ENCODE measurements around the gene KEAP1. TPM values are rescaled to one million over a fixed set of nuclear protein-coding genes. Genes with fewer than 3 reads are reported as not detected.
A peak's percentile ranks its signal among the peaks of the same experiment; 100 is the strongest.
"Not testable (repeated sequence)": the region's sequence is repeated elsewhere in the genome, so short reads cannot be mapped to it uniquely, and the experiment has no call there.

The KEAP1 gene
- total RNA-seq, 2 donors from 2014 or later = 53.2 to 87.3 TPM

GRCh38 chr19:10543420-10544241 lies 40.5 kb upstream of the KEAP1 start, which contains the start of gene ATG4D:
TSS of gene ATG4D (plus strand) at chr19:10543904. CDS start at chr19:10544091, 187 bp downstream.
- TF ChIP-seq CTCF (IDR thresholded peaks at IDR 0.05) = no peak
- H3K36me3 ChIP-seq = peaks cover 6% of the 10 kb centered on the region
- no peaks in the 10 kb centered on the region for H3K27me3 ChIP-seq
- H3K27ac ChIP-seq = peak within 1 kb of the TSS; percentile 89
- intact Hi-C loops (cut with DNase I) = no loop called here
- H3K9me3 ChIP-seq = no peaks in the 10 kb centered on the region
- peak within 1 kb of the TSS; percentile 99 for H3K4me3 ChIP-seq
- peaks cover 8% of the 10 kb centered on the region for H3K4me1 ChIP-seq
- peak within 1 kb of the TSS; percentile 86 to 93 for H3K9ac ChIP-seq (ENCODE audit: low read depth in 2 of 2, low read length in 2 of 2)
- DNase-seq = peak; percentile 94

GRCh38 chr19:10543059-10543419 lies 39.9 kb upstream of the KEAP1 start:
- H3K36me3 ChIP-seq = peaks cover 6% of the 10 kb centered on the region
- H3K4me3 ChIP-seq = peak overlapping the region; percentile 99
- no peak for TF ChIP-seq CTCF (IDR thresholded peaks at IDR 0.05)
- H3K27ac ChIP-seq = peak overlapping the region; percentile 89
- H3K27me3 ChIP-seq = no peaks in the 10 kb centered on the region
- no peaks in the 10 kb centered on the region for H3K9me3 ChIP-seq
- no peak for DNase-seq
- H3K4me1 ChIP-seq = peaks cover 8% of the 10 kb centered on the region
- intact Hi-C loops (cut with DNase I) = no loop called here
- no peak overlapping the region for H3K9ac ChIP-seq (ENCODE audit: low read depth in 2 of 2, low read length in 2 of 2)

- H3K9me3 ChIP-seq; H3K4me1 ChIP-seq; H3K36me3 ChIP-seq; H3K4me3 ChIP-seq; intact Hi-C loops (cut with DNase I); DNase-seq; H3K27me3 ChIP-seq; H3K27ac ChIP-seq; H3K9ac ChIP-seq (ENCODE audit: low read depth in 2 of 2, low read length in 2 of 2): not testable (repeated sequence)
These were observed 35.9 kb upstream of the KEAP1 start for GRCh38 chr19:10539016-10539415.

GRCh38 chr19:10538204-10538983 lies 35.2 kb upstream of the KEAP1 start:
- H3K9ac ChIP-seq (ENCODE audit: low read depth in 2 of 2, low read length in 2 of 2) = no peak overlapping the region
- H3K27ac ChIP-seq = no peak overlapping the region
- intact Hi-C loops (cut with DNase I) = no loop called here
- no peak overlapping the region for H3K4me3 ChIP-seq
- no peaks in the 10 kb centered on the region for H3K27me3 ChIP-seq
- peaks cover 4% of the 10 kb centered on the region for H3K4me1 ChIP-seq
- TF ChIP-seq CTCF (IDR thresholded peaks at IDR 0.05) = no peak
- DNase-seq = no peak
- H3K9me3 ChIP-seq = no peaks in the 10 kb centered on the region
- H3K36me3 ChIP-seq = no peaks in the 10 kb centered on the region

- Histone ChIP-seq H3K4me1 (no peaks in the 10 kb centered on the region), H3K27me3 (no peaks in the 10 kb centered on the region), H3K36me3 (no peaks in the 10 kb centered on the region), H3K4me3 (no peak overlapping the region), H3K27ac (no peak overlapping the region), H3K9me3 (no peaks in the 10 kb centered on the region), H3K9ac (ENCODE audit: low read depth in 2 of 2, low read length in 2 of 2) (no peak overlapping the region)
- intact Hi-C loops (cut with DNase I) = no loop called here
- TF ChIP-seq CTCF (IDR thresholded peaks at IDR 0.05) = no peak
- DNase-seq = no peak
These were observed 34.5 kb upstream of the KEAP1 start for GRCh38 chr19:10537668-10538067.
